Thyroid gland (tissue), 4 donors: ENCODE measurements around the gene SHC3. TPM values are rescaled to one million over a fixed set of nuclear protein-coding genes. Genes with fewer than 3 reads are reported as not detected.

Experiments
- DNase-seq, 2 donors: peaks; one replicate each; pipeline ENCODE4 v3.0.0-alpha.2; 2019
- H3K27ac ChIP-seq, 3 donors: fragments of 200-600 bp; sonication (generic); 1 replicate in 2 of 3; 2 replicates in 1 of 3; pipeline ENCODE4 v1.5.1; 2016 to 2019; ENCODE audit warnings: mild to moderate bottlenecking in 1 of 3, moderate library complexity in 1 of 3
- H3K27me3 ChIP-seq: fragments of 200-600 bp; sonication (generic); one replicate; pipeline ENCODE4 v1.5.1; 2019
- H3K36me3 ChIP-seq, 2 donors: fragments of 200-600 bp; sonication (generic); one replicate each; pipeline ENCODE4 v1.5.1; 2016 to 2019
- H3K4me1 ChIP-seq, 2 donors: fragments of 200-600 bp; sonication (generic); one replicate each; pipeline ENCODE4 v1.5.1; 2017 to 2019
- H3K4me3 ChIP-seq, 3 donors: fragments of 200-600 bp; sonication (generic); replicated peaks in 1 of 3; 1 replicate in 2 of 3; 2 replicates in 1 of 3; pipeline ENCODE4 v1.5.1; 2016; ENCODE audit warnings: mild to moderate bottlenecking in 1 of 3
- H3K9me3 ChIP-seq: fragments of 200-600 bp; sonication (generic); one replicate; pipeline ENCODE4 v1.5.1; 2017
- POLR2A ChIP-seq, 2 donors: fragments of 450-650 bp; IDR thresholded peaks; one replicate each; pipeline ENCODE4 v1.6.1; 2017; ENCODE audit warnings: antibody characterized with exemption in 2 of 2, mild to moderate bottlenecking in 2 of 2, moderate library complexity in 1 of 2
- WGBS, 2 donors: methylation state at CpG; one replicate each; pipeline ENCODE4 v1.1.5; 2017; 5-methylcytosine and 5-hydroxymethylcytosine counted together
- intact Hi-C: fragments of 100-400 bp; cut with DNase I; formaldehyde crosslinking; loops from one replicate; pipeline ENCODE4 v1.15.1; 2023
- total RNA-seq, 4 donors: library from RNA; depleted of rRNA; stranded (reverse); fragments of >200 nt; gene quantifications; one replicate each; pipeline ENCODE4 v1.2.3, GENCODE V29; 2016
- TF ChIP-seq, protein P1 (sequence below), 6 experiments: fragments of 200-600 bp in 3 of 6; fragments of 450-650 bp in 3 of 6; sonication (generic) in 3 of 6; IDR thresholded peaks; one replicate each; pipeline ENCODE4 v1.5.1; 2016 to 2019; ENCODE audit warnings: antibody characterized with exemption in 6 of 6, mild to moderate bottlenecking in 2 of 6, inconsistent platforms in 1 of 6, moderate library complexity in 1 of 6

The SHC3 gene
- total RNA-seq, 4 donors from 2014 or later: 0.40 to 5.9 (median 1.2) TPM

DNA sequence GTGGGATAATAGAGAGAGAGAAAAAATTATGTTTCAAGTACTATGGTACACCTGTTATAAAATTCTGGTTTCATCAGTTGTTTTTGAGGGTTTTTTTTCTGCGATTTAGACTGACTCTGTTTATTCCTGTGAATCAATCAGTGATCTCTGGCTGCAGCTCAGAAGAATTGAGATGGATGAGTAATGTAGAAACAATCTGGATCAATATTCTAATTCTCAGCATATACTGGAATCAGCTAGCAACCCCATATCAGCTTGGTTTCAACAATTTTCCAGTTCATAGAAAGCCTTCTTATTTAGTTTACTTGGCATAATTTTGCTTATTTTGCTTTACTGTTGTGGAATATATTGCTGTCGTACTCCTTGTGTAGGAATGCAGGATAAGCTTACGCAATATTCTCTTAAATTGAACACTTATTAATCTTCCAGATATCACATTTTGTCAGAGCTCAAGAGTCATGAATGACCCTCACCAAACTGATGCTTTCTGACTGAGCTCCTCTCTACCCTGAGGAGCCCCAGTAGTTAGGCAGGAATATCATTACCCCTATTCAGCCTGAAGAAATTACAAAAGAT lies 42.9 kb downstream of the SHC3 start:
- no peak for TF ChIP-seq POLR2A (IDR thresholded peaks at IDR 0.05)
- TF ChIP-seq, protein P1, sequence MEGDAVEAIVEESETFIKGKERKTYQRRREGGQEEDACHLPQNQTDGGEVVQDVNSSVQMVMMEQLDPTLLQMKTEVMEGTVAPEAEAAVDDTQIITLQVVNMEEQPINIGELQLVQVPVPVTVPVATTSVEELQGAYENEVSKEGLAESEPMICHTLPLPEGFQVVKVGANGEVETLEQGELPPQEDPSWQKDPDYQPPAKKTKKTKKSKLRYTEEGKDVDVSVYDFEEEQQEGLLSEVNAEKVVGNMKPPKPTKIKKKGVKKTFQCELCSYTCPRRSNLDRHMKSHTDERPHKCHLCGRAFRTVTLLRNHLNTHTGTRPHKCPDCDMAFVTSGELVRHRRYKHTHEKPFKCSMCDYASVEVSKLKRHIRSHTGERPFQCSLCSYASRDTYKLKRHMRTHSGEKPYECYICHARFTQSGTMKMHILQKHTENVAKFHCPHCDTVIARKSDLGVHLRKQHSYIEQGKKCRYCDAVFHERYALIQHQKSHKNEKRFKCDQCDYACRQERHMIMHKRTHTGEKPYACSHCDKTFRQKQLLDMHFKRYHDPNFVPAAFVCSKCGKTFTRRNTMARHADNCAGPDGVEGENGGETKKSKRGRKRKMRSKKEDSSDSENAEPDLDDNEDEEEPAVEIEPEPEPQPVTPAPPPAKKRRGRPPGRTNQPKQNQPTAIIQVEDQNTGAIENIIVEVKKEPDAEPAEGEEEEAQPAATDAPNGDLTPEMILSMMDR (IDR thresholded peaks at IDR 0.05): no peak
- no peaks in the 10 kb centered on the region for H3K9me3 ChIP-seq
- no peak for DNase-seq
- no peaks in the 10 kb centered on the region for H3K27me3 ChIP-seq
- no peak overlapping the region for H3K4me3 ChIP-seq
- H3K27ac ChIP-seq: no peak overlapping the region
- intact Hi-C loops: no loop called here
- H3K4me1 ChIP-seq: no peaks in the 10 kb centered on the region
- H3K36me3 ChIP-seq: no peaks in the 10 kb centered on the region
- 94 to 98% methylated on average over 3 of the region's 3 CpGs for WGBS, 2 donors

DNA sequence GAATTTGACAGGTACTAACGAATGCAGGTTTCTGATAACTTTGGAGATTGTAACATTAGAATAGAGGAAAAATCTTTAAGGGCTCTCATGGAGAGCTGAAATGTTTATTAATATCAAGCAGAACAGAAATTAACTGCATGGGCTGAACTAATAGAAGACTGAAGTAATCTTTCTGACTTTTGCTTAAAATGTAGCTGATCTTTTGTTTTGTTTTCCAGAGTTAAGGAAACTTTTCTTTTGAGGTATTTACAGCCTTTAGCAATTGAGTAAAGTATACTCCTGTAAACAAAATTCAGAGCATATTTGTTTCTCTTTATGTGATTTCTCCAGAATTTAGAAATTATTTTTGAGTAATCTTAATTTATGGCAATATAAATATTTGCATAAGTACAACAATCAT lies 43.9 kb downstream of the SHC3 start:
- no peak for DNase-seq
- 94 to 96% methylated on average over 1 of the region's 1 CpG for WGBS, 2 donors
- intact Hi-C loops: no loop called here
- no peak for TF ChIP-seq POLR2A (IDR thresholded peaks at IDR 0.05)
- H3K27ac ChIP-seq: no peak overlapping the region
- H3K4me1 ChIP-seq: no peaks in the 10 kb centered on the region
- H3K36me3 ChIP-seq: no peaks in the 10 kb centered on the region
- H3K27me3 ChIP-seq: no peaks in the 10 kb centered on the region
- no peak overlapping the region for H3K4me3 ChIP-seq
- H3K9me3 ChIP-seq: no peaks in the 10 kb centered on the region

DNA sequence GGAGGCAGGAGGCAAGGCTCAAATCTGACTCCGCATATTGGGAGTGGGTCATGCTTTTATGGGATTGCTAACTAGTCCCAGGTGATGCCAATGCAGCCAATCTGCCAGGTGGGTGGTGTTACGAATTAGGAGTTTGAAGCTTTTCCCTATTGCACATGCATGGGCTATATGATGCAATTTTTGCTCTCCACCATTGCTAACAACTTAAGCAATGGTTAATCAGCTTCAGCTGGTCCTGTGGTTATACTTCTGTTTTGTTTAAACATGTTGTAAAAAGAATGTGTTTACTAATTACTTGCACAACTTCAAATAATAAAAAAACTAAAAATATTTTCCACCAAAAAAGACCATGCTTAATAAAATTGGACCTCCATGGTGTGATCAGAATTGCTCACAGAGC lies 55.7 kb downstream of the SHC3 start:
- Histone ChIP-seq H3K4me1 (no peaks in the 10 kb centered on the region), H3K9me3 (no peaks in the 10 kb centered on the region), H3K36me3 (no peaks in the 10 kb centered on the region), H3K4me3 (no peak overlapping the region), H3K27me3 (no peaks in the 10 kb centered on the region), H3K27ac (no peak overlapping the region)
- intact Hi-C loops: no loop called here
- TF ChIP-seq, protein P1 (IDR thresholded peaks at IDR 0.05): no peak
- TF ChIP-seq POLR2A (IDR thresholded peaks at IDR 0.05): no peak
- WGBS, 2 donors: 89 to 92% methylated on average over 2 of the region's 2 CpGs
- DNase-seq: no peak

DNA sequence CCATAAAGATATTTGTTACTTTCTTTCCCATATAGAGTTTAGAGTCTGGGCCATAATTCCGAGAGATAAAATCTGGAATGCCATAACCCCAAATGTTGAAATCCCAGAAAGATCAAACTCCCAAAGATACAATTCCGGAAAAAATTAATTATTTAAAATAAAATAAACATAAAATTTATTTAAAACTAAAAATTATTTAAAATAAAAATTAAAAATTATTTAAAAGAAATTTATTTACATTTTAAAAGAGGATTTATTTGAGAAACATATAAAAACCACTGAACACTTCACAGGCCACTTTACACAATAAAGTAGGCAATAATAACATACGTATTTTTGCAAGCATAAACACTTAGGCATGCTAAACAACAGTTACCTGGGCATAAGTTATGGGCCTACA lies 57.9 kb downstream of the SHC3 start:
- no peaks in the 10 kb centered on the region for H3K4me1 ChIP-seq
- WGBS, 2 donors: 93 to 94% methylated on average over 3 of the region's 3 CpGs
- intact Hi-C loops: no loop called here
- no peaks in the 10 kb centered on the region for H3K36me3 ChIP-seq
- no peak overlapping the region for H3K4me3 ChIP-seq
- no peak for TF ChIP-seq POLR2A (IDR thresholded peaks at IDR 0.05)
- TF ChIP-seq, protein P1 (IDR thresholded peaks at IDR 0.05): no peak
- H3K27ac ChIP-seq: no peak overlapping the region
- H3K9me3 ChIP-seq: no peaks in the 10 kb centered on the region
- no peak for DNase-seq
- H3K27me3 ChIP-seq: no peaks in the 10 kb centered on the region

DNA sequence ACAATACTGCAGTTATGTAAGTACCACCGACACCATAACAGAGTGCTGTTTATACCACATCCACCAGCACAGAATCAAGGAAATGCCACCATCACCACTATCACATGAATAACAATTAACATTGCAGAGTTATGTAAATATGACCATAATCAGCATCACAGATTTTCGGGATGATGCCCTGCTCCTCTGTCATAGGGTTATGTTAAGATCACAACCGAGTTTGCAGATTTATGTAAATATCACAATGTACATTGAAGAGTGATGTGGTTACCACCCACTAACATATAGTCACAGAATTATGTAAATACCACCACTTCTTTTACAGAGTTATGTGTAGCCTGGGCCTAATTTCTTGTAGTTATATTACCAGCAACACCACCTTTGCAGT lies 61.8 kb downstream of the SHC3 start:
- Histone ChIP-seq H3K4me1 (no peaks in the 10 kb centered on the region), H3K9me3 (no peaks in the 10 kb centered on the region), H3K27me3 (no peaks in the 10 kb centered on the region), H3K36me3 (no peaks in the 10 kb centered on the region), H3K27ac (no peak overlapping the region), H3K4me3 (no peak overlapping the region)
- intact Hi-C loops: no loop called here
- TF ChIP-seq POLR2A (IDR thresholded peaks at IDR 0.05): no peak
- TF ChIP-seq, protein P1 (IDR thresholded peaks at IDR 0.05): no peak
- DNase-seq: no peak
- 89 to 95% methylated on average over 3 of the region's 3 CpGs for WGBS, 2 donors
